H1 (cell line): ENCODE measurements around the gene DCAF6. TPM values are rescaled to one million over a fixed set of nuclear protein-coding genes. Genes with fewer than 3 reads are reported as not detected.

ENCODE experiments used
- ASH2L ChIP-seq: fragments of 200-600, 300-600 bp; sonication (generic); IDR thresholded peaks from one replicate; pipeline ENCODE4 v1.7.1; 2017; ENCODE audit warnings: low read length
- BACH1 ChIP-seq: IDR thresholded peaks from 2 replicates; pipeline ENCODE4 v1.6.1; 2012; ENCODE audit warnings: low read length, improper control_type of control experiment
- CEBPB ChIP-seq: IDR thresholded peaks from 2 replicates; pipeline ENCODE4 v1.6.1; 2012; ENCODE audit warnings: low read depth, low read length
- EGR1 ChIP-seq: IDR thresholded peaks from 2 replicates; pipeline ENCODE4 v1.6.1; 2011; ENCODE audit warnings: low read depth, low read length, borderline replicate concordance
- EP300 ChIP-seq, 2 experiments: IDR thresholded peaks; 1 replicate in 1 of 2; 2 replicates in 1 of 2; pipeline ENCODE4 v1.6.1; 2011 to 2012; ENCODE audit warnings: low read depth in 2 of 2, low read length in 2 of 2, mild to moderate bottlenecking in 2 of 2, borderline replicate concordance in 1 of 2, inconsistent platforms in 1 of 2, moderate library complexity in 1 of 2
- JUND ChIP-seq: IDR thresholded peaks from 2 replicates; pipeline ENCODE4 v1.6.1; 2011; ENCODE audit warnings: mild to moderate bottlenecking, improper control_type of control experiment, low read length
- KDM4A ChIP-seq: IDR thresholded peaks from one replicate; pipeline ENCODE4 v1.7.1; 2012; ENCODE audit warnings: low read depth, mild to moderate bottlenecking, moderate library complexity, low read length, inconsistent platforms; ENCODE audit not compliant: severe bottlenecking
- MAX ChIP-seq: IDR thresholded peaks from 2 replicates; pipeline ENCODE4 v1.6.1; 2012; ENCODE audit warnings: inconsistent platforms
- PHF8 ChIP-seq: fragments of 200-600 bp; sonication (generic); conservative IDR thresholded peaks from 2 replicates; pipeline ENCODE4 v1.7.1; 2012; ENCODE audit warnings: low read depth, mild to moderate bottlenecking, inconsistent platforms, low read length, moderate library complexity
- POLR2A ChIP-seq, 2 experiments: IDR thresholded peaks; 1 replicate in 1 of 2; 2 replicates in 1 of 2; pipeline ENCODE4 v1.6.1; 2011; ENCODE audit warnings: low read depth in 2 of 2, low read length in 2 of 2, mild to moderate bottlenecking in 2 of 2; ENCODE audit errors: control extremely low read depth in 1 of 2
- POU5F1 ChIP-seq: IDR thresholded peaks from 2 replicates; pipeline ENCODE4 v1.6.1; 2011; ENCODE audit warnings: low read depth, mild to moderate bottlenecking, low read length, moderate library complexity
- RNF2 ChIP-seq: fragments of 200-900, 300-1000 bp; sonication (generic); IDR thresholded peaks from 2 replicates; pipeline ENCODE4 v1.7.1; 2016; ENCODE audit warnings: borderline replicate concordance, low read depth, mild to moderate bottlenecking, antibody characterized with exemption, low read length; ENCODE audit not compliant: poor library complexity, severe bottlenecking; ENCODE audit errors: missing control alignments
- SAP30 ChIP-seq: fragments of 300-600 bp; sonication (generic); IDR thresholded peaks from 2 replicates; pipeline ENCODE4 v1.7.1; 2012; ENCODE audit warnings: low read length, moderate library complexity, mild to moderate bottlenecking, inconsistent platforms; ENCODE audit not compliant: insufficient read depth, insufficient replicate concordance
- SIN3A ChIP-seq, 2 experiments: IDR thresholded peaks in 1 of 2; conservative IDR thresholded peaks in 1 of 2; 2 replicates each; pipeline ENCODE4 v1.6.1; 2011 to 2012; ENCODE audit warnings: low read length in 2 of 2, improper control_type of control experiment in 1 of 2, low read depth in 1 of 2, mild to moderate bottlenecking in 1 of 2
- SIRT6 ChIP-seq: IDR thresholded peaks from one replicate; pipeline ENCODE4 v1.7.1; 2012; ENCODE audit warnings: low read length, inconsistent platforms
- TAF1 ChIP-seq: IDR thresholded peaks from 2 replicates; pipeline ENCODE4 v1.6.1; 2011; ENCODE audit warnings: mild to moderate bottlenecking, low read depth, low read length
- USF2 ChIP-seq: IDR thresholded peaks from 2 replicates; pipeline ENCODE4 v1.6.1; 2011; ENCODE audit warnings: low read length, improper control_type of control experiment
- YY1 ChIP-seq: IDR thresholded peaks from 2 replicates; pipeline ENCODE4 v1.6.1; 2011; ENCODE audit warnings: low read depth, mild to moderate bottlenecking, low read length
- polyA plus RNA-seq, 7 experiments: library from polyadenylated mRNA; depleted of rRNA in 3 of 7; stranded (reverse) in 5 of 7; unstranded in 2 of 7; fragments of >200 nt in 5 of 7; fragments of 200-250 nt in 2 of 7; gene quantifications; 1 replicate in 5 of 7; 2 replicates in 1 of 7; 4 replicates in 1 of 7; pipeline versions ENCODE4 v1.2.1 to v1.2.3, GENCODE V29; 2011 to 2013; ENCODE audit warnings: missing spikeins in 2 of 7, mixed read lengths in 2 of 7
- total RNA-seq: library from RNA; stranded (reverse); fragmentation: NEBNext Ultra II Directional; extraction: Animal tissue kit (Norgen Biotek cat#: 25700); gene quantifications from 2 replicates; pipeline ENCODE4 v1.2.1, GENCODE V29; 2021

DCAF6 gene
- total and polyA plus RNA-seq, 2 of the 8 experiments (the other 6 are each of a cell fraction or from before 2014, with no cell fraction given) = 12.3 to 17.4 TPM

GRCh38 chr1:167936930-167937708 lies 636 bp downstream of the DCAF6 start, which contains the start of gene MPC2 (continued):
- TF ChIP-seq YY1 (no peak), MAX (no peak), CEBPB (no peak), POU5F1 (no peak), TAF1 (peak; percentile 74), RNF2 (no peak), EGR1 (no peak; the same call in 1 of the 2 replicates), ASH2L (peak; percentile 35), PHF8 (peak; percentile 21; the same call in 1 of the 2 replicates), JUND (no peak), SIN3A (conservative IDR thresholded peaks at IDR 0.05 in 1 of 2, IDR thresholded peaks at IDR 0.05 in 1 of 2; ENCODE audit: low read depth in 1 of 2, low read length in 2 of 2) (peak; percentile 41 to 63; a peak in 1 of 4 replicates), EP300 (IDR thresholded peaks at IDR 0.05; ENCODE audit: borderline replicate concordance in 1 of 2, low read depth in 2 of 2, low read length in 2 of 2) (no peak), SIRT6 (no peak), BACH1 (peak; percentile 1; the same call in 1 of the 2 replicates), SAP30 (peak; percentile 28), USF2 (no peak), KDM4A (peak; percentile 12), POLR2A (IDR thresholded peaks at IDR 0.05; ENCODE audit: control extremely low read depth in 1 of 2, low read depth in 2 of 2, low read length in 2 of 2) (peak in 1 of 2 experiments; percentile 81; a peak in 1 of 3 replicates)
